Body of pancreas (tissue), 4 donors: Measurements from ENCODE around the gene BEND3.

ENCODE experiments used
- CTCF ChIP-seq, 7 experiments: fragments of 450-650 bp in 4 of 7; fragments of 200-600 bp in 3 of 7; sonication (generic) in 3 of 7; IDR thresholded peaks; one replicate each; pipeline ENCODE4 v1.5.1; 2016 to 2019; ENCODE audit warnings: antibody characterized with exemption in 7 of 7
- POLR2A ChIP-seq, 3 donors: fragments of 450-650 bp; IDR thresholded peaks; one replicate each; pipeline ENCODE4 v1.6.1; 2016; ENCODE audit warnings: antibody characterized with exemption in 3 of 3, mild to moderate bottlenecking in 2 of 3

- no peak for TF ChIP-seq POLR2A (IDR thresholded peaks at IDR 0.05)
- TF ChIP-seq CTCF (IDR thresholded peaks at IDR 0.05), result no peak
Measured at GRCh38 chr6:107020239-107020638, 95.1 kb downstream of the BEND3 start.
